Measurements from ENCODE around the gene ITPK1.
"Not testable (repeated sequence)": the region's sequence is repeated elsewhere in the genome, so short reads cannot be mapped to it uniquely, and the experiment has no call there.

ITPK1 gene

DNA sequence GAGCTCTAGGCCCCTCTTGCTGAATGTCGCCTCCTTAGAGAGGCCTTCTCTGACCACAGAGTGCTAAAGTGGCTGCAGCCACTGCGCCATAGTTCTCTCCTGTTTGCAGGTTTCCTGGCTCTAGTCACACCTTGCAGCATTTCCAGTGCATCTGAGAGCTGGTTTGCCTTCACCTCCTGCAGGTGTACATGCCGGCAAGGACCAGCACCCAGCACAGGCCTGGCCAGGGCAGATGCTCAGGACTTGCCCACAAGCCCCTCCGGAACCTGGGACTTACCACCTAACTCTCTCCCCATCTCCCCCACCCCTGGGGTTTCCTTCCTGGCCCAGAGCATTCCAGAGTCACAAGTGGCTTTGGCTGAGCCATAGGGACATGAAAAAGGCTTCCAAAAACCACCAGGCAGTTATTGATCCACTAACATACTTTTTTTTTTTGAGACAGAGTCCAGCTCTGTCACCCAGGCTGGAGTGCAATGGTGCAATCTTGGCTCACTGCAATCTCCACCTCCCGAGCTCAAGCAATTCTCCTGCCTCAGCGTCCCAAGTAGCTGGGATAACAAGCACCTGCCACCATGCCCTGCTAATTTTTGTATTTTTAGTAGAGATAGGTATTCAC is 9.1 kb downstream of the ITPK1 start:
- Histone ChIP-seq H3K36me3 (replicated peaks; ENCODE audit: low read depth, low read length) (no peaks in the 10 kb centered on the region), H4K20me1 (ENCODE audit: insufficient read depth, low read length) (peaks cover 24% of the 10 kb centered on the region; the same call in 1 of the 2 replicates), H3K4me2 (ENCODE audit: low read length) (no peak overlapping the region), H3K27me3 (ENCODE audit: low read depth, low read length) (no peaks in the 10 kb centered on the region), H3K9ac (ENCODE audit: low read length) (no peak overlapping the region), H3K9me3 (ENCODE audit: insufficient read depth, low read length) (no peaks in the 10 kb centered on the region), H2AFZ (ENCODE audit: low read depth, low read length) (no peak overlapping the region), H3K4me1 (ENCODE audit: low read length) (peaks cover 48% of the 10 kb centered on the region), H3K79me2 (ENCODE audit: low read length) (peaks cover 31% of the 10 kb centered on the region), H3K4me3 (ENCODE audit: low read length) (no peak overlapping the region), H3K27ac (ENCODE audit: low read length) (no peak overlapping the region)
- TF ChIP-seq CTCF (IDR thresholded peaks at IDR 0.05; ENCODE audit: low read depth, low read length) (no peak), EZH2phosphoT487 (IDR thresholded peaks at IDR 0.05; ENCODE audit: low read depth) (no peak)

GRCh38 chr14:93105856-93106255 is 9.9 kb downstream of the ITPK1 start:
- not testable (repeated sequence) for H3K9ac ChIP-seq (ENCODE audit: low read length); H2AFZ ChIP-seq (ENCODE audit: low read depth, low read length); H3K27me3 ChIP-seq (ENCODE audit: low read depth, low read length); H3K36me3 ChIP-seq (replicated peaks; ENCODE audit: low read depth, low read length); H3K27ac ChIP-seq (ENCODE audit: low read length); H3K9me3 ChIP-seq (ENCODE audit: insufficient read depth, low read length); H3K4me3 ChIP-seq (ENCODE audit: low read length)
- peak overlapping the region; percentile 40; the same call in 1 of the 2 replicates for H3K4me2 ChIP-seq (ENCODE audit: low read length)
- peaks cover 48% of the 10 kb centered on the region for H3K4me1 ChIP-seq (ENCODE audit: low read length)
- H3K79me2 ChIP-seq (ENCODE audit: low read length), result peaks cover 31% of the 10 kb centered on the region
- peaks cover 24% of the 10 kb centered on the region; the same call in 1 of the 2 replicates for H4K20me1 ChIP-seq (ENCODE audit: insufficient read depth, low read length)

DNA sequence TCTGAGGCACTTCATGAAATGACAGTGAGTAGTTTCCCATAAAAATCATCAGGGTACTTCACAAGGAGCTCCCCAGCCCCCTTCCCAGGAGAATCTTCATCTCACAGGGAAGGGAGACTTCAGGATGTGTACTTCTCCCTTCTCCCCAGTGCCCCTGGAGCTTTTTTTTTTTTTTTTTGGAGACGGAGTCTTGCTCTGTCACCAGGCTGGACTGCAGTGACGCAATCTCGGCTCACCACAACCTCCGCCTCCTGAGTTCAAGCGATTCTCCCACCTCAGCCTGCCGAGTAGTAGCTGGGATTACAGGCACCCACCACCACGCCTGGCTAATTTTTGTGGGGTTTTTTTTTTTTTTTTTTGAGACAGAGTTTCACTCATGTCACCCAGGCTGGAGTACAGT is 10.4 kb downstream of the ITPK1 start:
- H3K4me2 ChIP-seq (ENCODE audit: low read length), result peak overlapping the region; percentile 40
- H3K36me3 ChIP-seq (replicated peaks; ENCODE audit: low read depth, low read length), result no peaks in the 10 kb centered on the region
- H3K4me1 ChIP-seq (ENCODE audit: low read length), result peaks cover 48% of the 10 kb centered on the region
- H3K79me2 ChIP-seq (ENCODE audit: low read length), result peaks cover 31% of the 10 kb centered on the region
- no peaks in the 10 kb centered on the region for H3K27me3 ChIP-seq (ENCODE audit: low read depth, low read length)
- H2AFZ ChIP-seq (ENCODE audit: low read depth, low read length), result no peak overlapping the region
- TF ChIP-seq EZH2phosphoT487 (IDR thresholded peaks at IDR 0.05; ENCODE audit: low read depth) (no peak), CTCF (IDR thresholded peaks at IDR 0.05; ENCODE audit: low read depth, low read length) (no peak)
- no peak overlapping the region for H3K9ac ChIP-seq (ENCODE audit: low read length)
- H4K20me1 ChIP-seq (ENCODE audit: insufficient read depth, low read length), result peaks cover 22% of the 10 kb centered on the region; the same call in 1 of the 2 replicates
- H3K27ac ChIP-seq (ENCODE audit: low read length), result no peak overlapping the region
- H3K9me3 ChIP-seq (ENCODE audit: insufficient read depth, low read length), result no peaks in the 10 kb centered on the region
- H3K4me3 ChIP-seq (ENCODE audit: low read length), result 0 out of 2 replicates have a peak overlapping the region, but pooled peaks have one; percentile 5

DNA sequence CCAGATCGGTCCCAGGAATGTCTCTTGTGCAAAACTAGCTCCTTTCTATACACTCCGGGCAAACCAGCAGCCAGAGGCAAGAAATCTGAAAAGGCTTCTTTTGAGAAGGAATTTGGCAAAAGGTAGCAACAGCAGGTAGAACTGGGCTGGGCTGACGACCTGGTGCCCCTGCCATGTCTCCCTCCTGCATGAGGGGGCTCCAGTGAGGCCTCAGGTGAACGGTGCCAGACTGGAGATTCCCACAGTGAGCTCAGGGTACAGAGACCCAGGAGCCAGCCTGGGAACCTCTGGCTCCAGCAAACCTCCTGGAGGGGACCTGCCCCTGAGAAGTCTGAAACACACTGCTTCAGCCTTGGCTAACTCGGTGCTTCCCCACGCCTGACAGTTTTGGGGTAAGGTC is 10.8 kb downstream of the ITPK1 start:
- no peak overlapping the region for H3K27ac ChIP-seq (ENCODE audit: low read length)
- H2AFZ ChIP-seq (ENCODE audit: low read depth, low read length), result no peak overlapping the region
- no peak overlapping the region for H3K9ac ChIP-seq (ENCODE audit: low read length)
- peak overlapping the region; percentile 40 for H3K4me2 ChIP-seq (ENCODE audit: low read length)
- H3K27me3 ChIP-seq (ENCODE audit: low read depth, low read length), result no peaks in the 10 kb centered on the region
- H3K36me3 ChIP-seq (replicated peaks; ENCODE audit: low read depth, low read length), result no peaks in the 10 kb centered on the region
- H3K9me3 ChIP-seq (ENCODE audit: insufficient read depth, low read length), result no peaks in the 10 kb centered on the region
- H3K4me3 ChIP-seq (ENCODE audit: low read length), result 0 out of 2 replicates have a peak overlapping the region, but pooled peaks have one; percentile 5
- TF ChIP-seq EZH2phosphoT487 (IDR thresholded peaks at IDR 0.05; ENCODE audit: low read depth) (no peak), CTCF (IDR thresholded peaks at IDR 0.05; ENCODE audit: low read depth, low read length) (no peak)
- peaks cover 47% of the 10 kb centered on the region for H3K4me1 ChIP-seq (ENCODE audit: low read length)
- H4K20me1 ChIP-seq (ENCODE audit: insufficient read depth, low read length), result peaks cover 20% of the 10 kb centered on the region; the same call in 1 of the 2 replicates
- peaks cover 30% of the 10 kb centered on the region for H3K79me2 ChIP-seq (ENCODE audit: low read length)
